ENCODE results near the gene CCT8. TPM values are rescaled to one million over a fixed set of nuclear protein-coding genes. Genes with fewer than 3 reads are reported as not detected.

CCT8 gene
- total RNA-seq, 1 donor from 2014 or later, result 176 TPM

- Histone ChIP-seq H3K27me3 (ENCODE audit: control insufficient read depth in 3 of 3, insufficient read depth in 3 of 3, low read length in 3 of 3) (no peaks in the 10 kb centered on the region), H3K36me3 (ENCODE audit: control insufficient read depth in 3 of 3, insufficient read depth in 3 of 3, low read length in 3 of 3) (no peaks in the 10 kb centered on the region), H3K27ac (ENCODE audit: low read depth, low read length) (no peak overlapping the region), H3K4me3 (ENCODE audit: low read length in 3 of 3) (no peak overlapping the region), H3K9ac (ENCODE audit: low read depth in 1 of 3, low read length in 3 of 3) (no peak overlapping the region), H3K4me1 (ENCODE audit: control insufficient read depth in 3 of 3, insufficient read depth in 3 of 3, low read length in 3 of 3) (peaks cover 6 to 9% (median 6%) of the 10 kb centered on the region in 3 donors), H3K9me3 (ENCODE audit: control insufficient read depth in 3 of 3, low read length in 3 of 3) (no peaks in the 10 kb centered on the region)
Measured at GRCh38 chr21:29096218-29097015, 23.0 kb upstream of the CCT8 start.

GRCh38 chr21:29092102-29092959, 18.9 kb upstream of the CCT8 start:
- Histone ChIP-seq H3K27ac (ENCODE audit: low read depth, low read length) (peak overlapping the region; percentile 10), H3K4me3 (ENCODE audit: low read length in 3 of 3) (peak overlapping the region in 2 of 3 donors; percentile 6 to 36), H3K9me3 (ENCODE audit: control insufficient read depth in 3 of 3, low read length in 3 of 3) (no peaks in the 10 kb centered on the region), H3K36me3 (ENCODE audit: control insufficient read depth in 3 of 3, insufficient read depth in 3 of 3, low read length in 3 of 3) (no peaks in the 10 kb centered on the region), H3K4me1 (ENCODE audit: control insufficient read depth in 3 of 3, insufficient read depth in 3 of 3, low read length in 3 of 3) (peaks cover 6 to 9% (median 6%) of the 10 kb centered on the region in 3 donors), H3K9ac (ENCODE audit: low read depth in 1 of 3, low read length in 3 of 3) (peak overlapping the region in 2 of 3 donors; percentile 1 to 2), H3K27me3 (ENCODE audit: control insufficient read depth in 3 of 3, insufficient read depth in 3 of 3, low read length in 3 of 3) (no peaks in the 10 kb centered on the region)

GRCh38 chr21:29091033-29091432, 17.6 kb upstream of the CCT8 start:
- no peak overlapping the region for H3K9ac ChIP-seq (ENCODE audit: low read depth in 1 of 3, low read length in 3 of 3)
- H3K4me3 ChIP-seq (ENCODE audit: low read length in 3 of 3), result no peak overlapping the region
- no peaks in the 10 kb centered on the region for H3K27me3 ChIP-seq (ENCODE audit: control insufficient read depth in 3 of 3, insufficient read depth in 3 of 3, low read length in 3 of 3)
- H3K9me3 ChIP-seq (ENCODE audit: control insufficient read depth in 3 of 3, low read length in 3 of 3), result no peaks in the 10 kb centered on the region
- H3K27ac ChIP-seq (ENCODE audit: low read depth, low read length), result no peak overlapping the region
- H3K36me3 ChIP-seq (ENCODE audit: control insufficient read depth in 3 of 3, insufficient read depth in 3 of 3, low read length in 3 of 3), result no peaks in the 10 kb centered on the region
- H3K4me1 ChIP-seq (ENCODE audit: control insufficient read depth in 3 of 3, insufficient read depth in 3 of 3, low read length in 3 of 3), result peaks cover 6 to 9% (median 6%) of the 10 kb centered on the region in 3 donors

GRCh38 chr21:29085106-29085752, 11.8 kb upstream of the CCT8 start:
- H3K27ac ChIP-seq (ENCODE audit: low read depth, low read length), result no peak overlapping the region

GRCh38 chr21:29084372-29084771, 10.9 kb upstream of the CCT8 start:
- H3K9me3 ChIP-seq (ENCODE audit: control insufficient read depth in 3 of 3, low read length in 3 of 3), result no peaks in the 10 kb centered on the region
- no peak overlapping the region for H3K27ac ChIP-seq (ENCODE audit: low read depth, low read length)
- H3K9ac ChIP-seq (ENCODE audit: low read depth in 1 of 3, low read length in 3 of 3), result no peak overlapping the region
- H3K4me3 ChIP-seq (ENCODE audit: low read length in 3 of 3), result no peak overlapping the region
- H3K27me3 ChIP-seq (ENCODE audit: control insufficient read depth in 3 of 3, insufficient read depth in 3 of 3, low read length in 3 of 3), result no peaks in the 10 kb centered on the region
- H3K36me3 ChIP-seq (ENCODE audit: control insufficient read depth in 3 of 3, insufficient read depth in 3 of 3, low read length in 3 of 3), result no peaks in the 10 kb centered on the region
- peaks cover 0 to 3% (median 2%) of the 10 kb centered on the region in 3 donors for H3K4me1 ChIP-seq (ENCODE audit: control insufficient read depth in 3 of 3, insufficient read depth in 3 of 3, low read length in 3 of 3)

More at GRCh38 chr21:29085106-29085752, 11.8 kb upstream of the CCT8 start:
- H3K27me3 ChIP-seq (ENCODE audit: control insufficient read depth in 3 of 3, insufficient read depth in 3 of 3, low read length in 3 of 3), result no peaks in the 10 kb centered on the region
- no peak overlapping the region for H3K4me3 ChIP-seq (ENCODE audit: low read length in 3 of 3)
- H3K9ac ChIP-seq (ENCODE audit: low read depth in 1 of 3, low read length in 3 of 3), result no peak overlapping the region
- H3K9me3 ChIP-seq (ENCODE audit: control insufficient read depth in 3 of 3, low read length in 3 of 3), result no peaks in the 10 kb centered on the region
- no peaks in the 10 kb centered on the region for H3K36me3 ChIP-seq (ENCODE audit: control insufficient read depth in 3 of 3, insufficient read depth in 3 of 3, low read length in 3 of 3)
- peaks cover 0 to 3% (median 2%) of the 10 kb centered on the region in 3 donors for H3K4me1 ChIP-seq (ENCODE audit: control insufficient read depth in 3 of 3, insufficient read depth in 3 of 3, low read length in 3 of 3)

- Histone ChIP-seq H3K27ac (ENCODE audit: low read depth, low read length) (no peak overlapping the region), H3K9me3 (ENCODE audit: control insufficient read depth in 3 of 3, low read length in 3 of 3) (no peaks in the 10 kb centered on the region), H3K4me3 (ENCODE audit: low read length in 3 of 3) (no peak overlapping the region), H3K9ac (ENCODE audit: low read depth in 1 of 3, low read length in 3 of 3) (no peak overlapping the region), H3K36me3 (ENCODE audit: control insufficient read depth in 3 of 3, insufficient read depth in 3 of 3, low read length in 3 of 3) (no peaks in the 10 kb centered on the region), H3K27me3 (ENCODE audit: control insufficient read depth in 3 of 3, insufficient read depth in 3 of 3, low read length in 3 of 3) (no peaks in the 10 kb centered on the region), H3K4me1 (ENCODE audit: control insufficient read depth in 3 of 3, insufficient read depth in 3 of 3, low read length in 3 of 3) (peaks cover 2 to 3% (median 2%) of the 10 kb centered on the region in 3 donors)
Measured at GRCh38 chr21:29083306-29083705, 9.9 kb upstream of the CCT8 start.

- Histone ChIP-seq H3K4me1 (ENCODE audit: control insufficient read depth in 3 of 3, insufficient read depth in 3 of 3, low read length in 3 of 3) (peaks cover 2 to 3% (median 3%) of the 10 kb centered on the region in 3 donors), H3K36me3 (ENCODE audit: control insufficient read depth in 3 of 3, insufficient read depth in 3 of 3, low read length in 3 of 3) (no peaks in the 10 kb centered on the region)
Measured at GRCh38 chr21:29082046-29082815, 8.8 kb upstream of the CCT8 start.

GRCh38 chr21:29080454-29080941, 7.0 kb upstream of the CCT8 start:
- Histone ChIP-seq H3K4me3 (ENCODE audit: low read length in 3 of 3) (peak overlapping the region in 1 of 3 donors; percentile 3), H3K9me3 (ENCODE audit: control insufficient read depth in 3 of 3, low read length in 3 of 3) (no peaks in the 10 kb centered on the region), H3K4me1 (ENCODE audit: control insufficient read depth in 3 of 3, insufficient read depth in 3 of 3, low read length in 3 of 3) (peaks cover 2 to 3% (median 3%) of the 10 kb centered on the region in 3 donors), H3K36me3 (ENCODE audit: control insufficient read depth in 3 of 3, insufficient read depth in 3 of 3, low read length in 3 of 3) (no peaks in the 10 kb centered on the region), H3K27ac (ENCODE audit: low read depth, low read length) (peak overlapping the region; percentile 10), H3K27me3 (ENCODE audit: control insufficient read depth in 3 of 3, insufficient read depth in 3 of 3, low read length in 3 of 3) (no peaks in the 10 kb centered on the region), H3K9ac (ENCODE audit: low read depth in 1 of 3, low read length in 3 of 3) (no peak overlapping the region)

More at GRCh38 chr21:29082046-29082815, 8.8 kb upstream of the CCT8 start:
- Histone ChIP-seq H3K9me3 (ENCODE audit: control insufficient read depth in 3 of 3, low read length in 3 of 3) (no peaks in the 10 kb centered on the region), H3K9ac (ENCODE audit: low read depth in 1 of 3, low read length in 3 of 3) (no peak overlapping the region), H3K4me3 (ENCODE audit: low read length in 3 of 3) (no peak overlapping the region), H3K27me3 (ENCODE audit: control insufficient read depth in 3 of 3, insufficient read depth in 3 of 3, low read length in 3 of 3) (no peaks in the 10 kb centered on the region), H3K27ac (ENCODE audit: low read depth, low read length) (no peak overlapping the region)
